ENCODE data around the gene MAP6D1. TPM values are rescaled to one million over a fixed set of nuclear protein-coding genes. Genes with fewer than 3 reads are reported as not detected.
"Not testable (repeated sequence)": the region's sequence is repeated elsewhere in the genome, so short reads cannot be mapped to it uniquely, and the experiment has no call there.

Gene MAP6D1
- total and polyA plus RNA-seq, 2 donors from 2014 or later, result 1.4 to 1.5 TPM

- intact Hi-C loops (cut with DNase I), result no loop called here
- Histone ChIP-seq H3K4me3 (ENCODE audit: low read length in 3 of 3) (no peak overlapping the region), H3K36me3 (ENCODE audit: control insufficient read depth in 2 of 3, insufficient read depth in 3 of 3, low read length in 3 of 3) (peaks cover 6 to 24% (median 11%) of the 10 kb centered on the region in 3 donors), H3K9me3 (ENCODE audit: control insufficient read depth in 2 of 3, insufficient read depth in 1 of 3, low read length in 3 of 3) (no peaks in the 10 kb centered on the region), H3K9ac (ENCODE audit: low read length in 3 of 3) (no peak overlapping the region), H3K4me1 (ENCODE audit: control insufficient read depth in 2 of 3, insufficient read depth in 2 of 3, low read depth in 1 of 3, low read length in 3 of 3) (no peaks in the 10 kb centered on the region), H3K27ac (ENCODE audit: low read depth in 2 of 2, low read length in 2 of 2) (no peak overlapping the region), H3K27me3 (ENCODE audit: control insufficient read depth, insufficient read depth, low read length) (no peaks in the 10 kb centered on the region)
- no peak for TF ChIP-seq CTCF (IDR thresholded peaks at IDR 0.05; ENCODE audit: borderline replicate concordance, extremely low read depth, insufficient read depth)
- DNase-seq, result no peak
- no peak for FAIRE-seq
These were observed 30.9 kb downstream of the MAP6D1 start for GRCh38 chr3:183794452-183794851.

- H3K9me3 ChIP-seq (ENCODE audit: control insufficient read depth in 2 of 3, insufficient read depth in 1 of 3, low read length in 3 of 3), result no peaks in the 10 kb centered on the region
These were observed 32.4 kb downstream of the MAP6D1 start for GRCh38 chr3:183792976-183793375.

GRCh38 chr3:183790700-183791099, 34.7 kb downstream of the MAP6D1 start:
- no peaks in the 10 kb centered on the region for H3K4me1 ChIP-seq (ENCODE audit: control insufficient read depth in 2 of 3, insufficient read depth in 2 of 3, low read depth in 1 of 3, low read length in 3 of 3)
- no peaks in the 10 kb centered on the region for H3K27me3 ChIP-seq (ENCODE audit: control insufficient read depth, insufficient read depth, low read length)
- no peak overlapping the region for H3K9ac ChIP-seq (ENCODE audit: low read length in 3 of 3)
- no peak for TF ChIP-seq CTCF (IDR thresholded peaks at IDR 0.05; ENCODE audit: borderline replicate concordance, extremely low read depth, insufficient read depth)
- DNase-seq, result no peak
- FAIRE-seq, result no peak
- intact Hi-C loops (cut with DNase I), result no loop called here
- H3K9me3 ChIP-seq (ENCODE audit: control insufficient read depth in 2 of 3, insufficient read depth in 1 of 3, low read length in 3 of 3), result no peaks in the 10 kb centered on the region
- peaks cover 4 to 9% (median 8%) of the 10 kb centered on the region in 3 donors for H3K36me3 ChIP-seq (ENCODE audit: control insufficient read depth in 2 of 3, insufficient read depth in 3 of 3, low read length in 3 of 3)
- H3K4me3 ChIP-seq (ENCODE audit: low read length in 3 of 3), result no peak overlapping the region
- H3K27ac ChIP-seq (ENCODE audit: low read depth in 2 of 2, low read length in 2 of 2), result no peak overlapping the region

More at GRCh38 chr3:183792976-183793375, 32.4 kb downstream of the MAP6D1 start:
- no peak for TF ChIP-seq CTCF (IDR thresholded peaks at IDR 0.05; ENCODE audit: borderline replicate concordance, extremely low read depth, insufficient read depth)
- Histone ChIP-seq H3K36me3 (ENCODE audit: control insufficient read depth in 2 of 3, insufficient read depth in 3 of 3, low read length in 3 of 3) (peaks cover 3 to 12% (median 5%) of the 10 kb centered on the region in 3 donors), H3K4me3 (ENCODE audit: low read length in 3 of 3) (no peak overlapping the region), H3K9ac (ENCODE audit: low read length in 3 of 3) (no peak overlapping the region), H3K4me1 (ENCODE audit: control insufficient read depth in 2 of 3, insufficient read depth in 2 of 3, low read depth in 1 of 3, low read length in 3 of 3) (no peaks in the 10 kb centered on the region), H3K27me3 (ENCODE audit: control insufficient read depth, insufficient read depth, low read length) (no peaks in the 10 kb centered on the region), H3K27ac (ENCODE audit: low read depth in 2 of 2, low read length in 2 of 2) (no peak overlapping the region)
- intact Hi-C loops (cut with DNase I), result no loop called here
- FAIRE-seq, result no peak
- DNase-seq, result no peak

- FAIRE-seq, result no peak
- H3K4me1 ChIP-seq (ENCODE audit: control insufficient read depth in 2 of 3, insufficient read depth in 2 of 3, low read depth in 1 of 3, low read length in 3 of 3), result no peaks in the 10 kb centered on the region
- no peak for TF ChIP-seq CTCF (IDR thresholded peaks at IDR 0.05; ENCODE audit: borderline replicate concordance, extremely low read depth, insufficient read depth)
- H3K27me3 ChIP-seq (ENCODE audit: control insufficient read depth, insufficient read depth, low read length), result no peaks in the 10 kb centered on the region
- H3K27ac ChIP-seq (ENCODE audit: low read depth in 2 of 2, low read length in 2 of 2), result no peak overlapping the region
- intact Hi-C loops (cut with DNase I), result no loop called here
- H3K4me3 ChIP-seq (ENCODE audit: low read length in 3 of 3), result no peak overlapping the region
- DNase-seq, result no peak
- H3K36me3 ChIP-seq (ENCODE audit: control insufficient read depth in 2 of 3, insufficient read depth in 3 of 3, low read length in 3 of 3), result peaks cover 4 to 9% (median 8%) of the 10 kb centered on the region in 3 donors
- no peak overlapping the region for H3K9ac ChIP-seq (ENCODE audit: low read length in 3 of 3)
- H3K9me3 ChIP-seq (ENCODE audit: control insufficient read depth in 2 of 3, insufficient read depth in 1 of 3, low read length in 3 of 3), result no peaks in the 10 kb centered on the region
These were observed 35.6 kb downstream of the MAP6D1 start for GRCh38 chr3:183789826-183790225.

- H3K27ac ChIP-seq (ENCODE audit: low read depth in 2 of 2, low read length in 2 of 2); FAIRE-seq; H3K4me3 ChIP-seq (ENCODE audit: low read length in 3 of 3); H3K27me3 ChIP-seq (ENCODE audit: control insufficient read depth, insufficient read depth, low read length); intact Hi-C loops (cut with DNase I); H3K9ac ChIP-seq (ENCODE audit: low read length in 3 of 3); H3K9me3 ChIP-seq (ENCODE audit: control insufficient read depth in 2 of 3, insufficient read depth in 1 of 3, low read length in 3 of 3); DNase-seq; H3K4me1 ChIP-seq (ENCODE audit: control insufficient read depth in 2 of 3, insufficient read depth in 2 of 3, low read depth in 1 of 3, low read length in 3 of 3): not testable (repeated sequence)
- H3K36me3 ChIP-seq (ENCODE audit: control insufficient read depth in 2 of 3, insufficient read depth in 3 of 3, low read length in 3 of 3), result peaks cover 6 to 11% (median 10%) of the 10 kb centered on the region in 3 donors
These were observed 40.9 kb downstream of the MAP6D1 start for GRCh38 chr3:183784503-183784902.
